Stimulated activated CD4-positive, alpha-beta T cell treated with anti-CD3 and anti-CD28 coated beads, Interleukin-12 subunit alpha, Interleukin-12 subunit beta, amount 100 ng/mL, for 24 hours (primary cell): ENCODE measurements around the gene ANGPTL2.

ENCODE experiments used
- DNase-seq, 2 experiments: peaks; one replicate each; pipeline ENCODE4 v3.0.0-alpha.2; 2020; ENCODE audit warnings: low read depth in 2 of 2

ANGPTL2 gene

GRCh38 chr9:127116957-127117356 lies 5.5 kb downstream of the ANGPTL2 start:
- DNase-seq, result no peak

- no peak for DNase-seq
Observed at GRCh38 chr9:127116088-127116726, 6.2 kb downstream of the ANGPTL2 start.

- no peak for DNase-seq
Observed at GRCh38 chr9:127114606-127115005, 7.8 kb downstream of the ANGPTL2 start.

- DNase-seq, result no peak
Observed at GRCh38 chr9:127113191-127113972, 9.1 kb downstream of the ANGPTL2 start.

GRCh38 chr9:127112735-127113161 lies 9.7 kb downstream of the ANGPTL2 start:
- no peak for DNase-seq

- no peak for DNase-seq
Observed at GRCh38 chr9:127112056-127112455, 10.4 kb downstream of the ANGPTL2 start.

- DNase-seq, result no peak
Observed at GRCh38 chr9:127109212-127109711, 13.2 kb downstream of the ANGPTL2 start.

- no peak for DNase-seq
Observed at GRCh38 chr9:127107929-127108876, 14.2 kb downstream of the ANGPTL2 start.

GRCh38 chr9:127107171-127107928 lies 15.1 kb downstream of the ANGPTL2 start:
- no peak for DNase-seq

GRCh38 chr9:127106466-127106855 lies 16.0 kb downstream of the ANGPTL2 start:
- no peak for DNase-seq

GRCh38 chr9:127105805-127106465 lies 16.5 kb downstream of the ANGPTL2 start:
- DNase-seq, result no peak

GRCh38 chr9:127104581-127105311 lies 17.7 kb downstream of the ANGPTL2 start:
- no peak for DNase-seq

GRCh38 chr9:127102788-127103187 lies 19.6 kb downstream of the ANGPTL2 start:
- DNase-seq, result no peak

- no peak for DNase-seq
Observed at GRCh38 chr9:127102176-127102575, 20.3 kb downstream of the ANGPTL2 start.

GRCh38 chr9:127099664-127100063 lies 22.8 kb downstream of the ANGPTL2 start:
- DNase-seq, result no peak

GRCh38 chr9:127098916-127099553 lies 23.4 kb downstream of the ANGPTL2 start:
- DNase-seq, result no peak

- DNase-seq, result no peak
Observed at GRCh38 chr9:127097683-127098082, 24.8 kb downstream of the ANGPTL2 start.

- DNase-seq, result no peak
Observed at GRCh38 chr9:127096208-127096607, 26.2 kb downstream of the ANGPTL2 start.

GRCh38 chr9:127095411-127095810 lies 27.0 kb downstream of the ANGPTL2 start:
- no peak for DNase-seq
